Common myeloid progenitor, CD34-positive (primary cell): Measurements from ENCODE around the gene RAD18. TPM values are rescaled to one million over a fixed set of nuclear protein-coding genes. Genes with fewer than 3 reads are reported as not detected.

Experiments used
- CTCF ChIA-PET: fragments of 350-600 bp; sonication (Branson Sonifier 250); formaldehyde crosslinking; loops from one replicate; lab custom pipeline; 2021; ENCODE audit warnings: antibody characterized with exemption; lab: Charles Lee
- POLR2A ChIA-PET: fragments of 350-600 bp; sonication (Branson Sonifier 250); formaldehyde crosslinking; loops from one replicate; lab custom pipeline; 2021; ENCODE audit warnings: antibody characterized with exemption; lab: Charles Lee
- DNase-seq, 3 donors: peaks; one replicate each; pipeline versions ENCODE4 v3.0.0 to v3.0.0-alpha.2; 2013
- H3K27ac ChIP-seq, 2 experiments: 1 replicate in 1 of 2; 2 replicates in 1 of 2; pipeline ENCODE4 v1.7.0; 2013; ENCODE audit warnings: inconsistent platforms in 2 of 2, low read length in 2 of 2, mild to moderate bottlenecking in 2 of 2, low read depth in 1 of 2, moderate library complexity in 1 of 2; ENCODE audit not compliant: severe bottlenecking in 2 of 2, insufficient read depth in 1 of 2, poor library complexity in 1 of 2
- H3K27me3 ChIP-seq, 5 experiments: replicated peaks in 2 of 5; 1 replicate in 3 of 5; 2 replicates in 2 of 5; pipeline versions ENCODE4 v1.6.1 to v1.7.0; 2013; ENCODE audit warnings: low read length in 4 of 5, mild to moderate bottlenecking in 2 of 5, moderate library complexity in 2 of 5, inconsistent platforms in 1 of 5; ENCODE audit not compliant: insufficient read depth in 5 of 5, control insufficient read depth in 4 of 5
- H3K36me3 ChIP-seq, 4 experiments: 1 replicate in 2 of 4; 2 replicates in 2 of 4; pipeline versions ENCODE4 v1.6.1 to v1.7.0; 2013; ENCODE audit warnings: low read length in 3 of 4, control low read depth in 1 of 4, mild to moderate bottlenecking in 1 of 4; ENCODE audit not compliant: control insufficient read depth in 4 of 4, insufficient read depth in 4 of 4
- H3K4me1 ChIP-seq, 4 experiments: 1 replicate in 3 of 4; 2 replicates in 1 of 4; pipeline versions ENCODE4 v1.6.1 to v1.7.1; 2013; ENCODE audit warnings: low read length in 3 of 4, mild to moderate bottlenecking in 3 of 4, control low read depth in 1 of 4, inconsistent platforms in 1 of 4, moderate library complexity in 1 of 4; ENCODE audit not compliant: control insufficient read depth in 4 of 4, insufficient read depth in 4 of 4; ENCODE audit errors: control extremely low read depth in 1 of 4
- H3K4me3 ChIP-seq, 7 experiments: 1 replicate in 4 of 7; 2 replicates in 3 of 7; pipeline versions ENCODE4 v1.5.1 to v1.7.0; 2013; ENCODE audit warnings: mild to moderate bottlenecking in 7 of 7, low read length in 6 of 7, moderate library complexity in 6 of 7, inconsistent platforms in 2 of 7, low read depth in 2 of 7, control low read depth in 1 of 7; ENCODE audit not compliant: insufficient read depth in 4 of 7, control insufficient read depth in 1 of 7; ENCODE audit errors: extremely low read depth in 1 of 7
- H3K9me3 ChIP-seq, 5 experiments: 1 replicate in 4 of 5; 2 replicates in 1 of 5; pipeline versions ENCODE4 v1.6.1 to v1.7.1; 2013; ENCODE audit warnings: low read length in 4 of 5, mild to moderate bottlenecking in 2 of 5, inconsistent platforms in 1 of 5, low read depth in 1 of 5, moderate library complexity in 1 of 5; ENCODE audit not compliant: control insufficient read depth in 4 of 5, insufficient read depth in 2 of 5; ENCODE audit errors: control extremely low read depth in 1 of 5
- WGBS: methylation state at CpG from one replicate; pipeline ENCODE4 v1.1.5; 2013; ENCODE audit not compliant: insufficient coverage; 5-methylcytosine and 5-hydroxymethylcytosine counted together
- polyA plus RNA-seq: library from polyadenylated mRNA; unstranded; fragments of 120-200 nt; gene quantifications from one replicate; pipeline ENCODE4 v1.2.1, GENCODE V29; 2013

RAD18 gene, protein sequence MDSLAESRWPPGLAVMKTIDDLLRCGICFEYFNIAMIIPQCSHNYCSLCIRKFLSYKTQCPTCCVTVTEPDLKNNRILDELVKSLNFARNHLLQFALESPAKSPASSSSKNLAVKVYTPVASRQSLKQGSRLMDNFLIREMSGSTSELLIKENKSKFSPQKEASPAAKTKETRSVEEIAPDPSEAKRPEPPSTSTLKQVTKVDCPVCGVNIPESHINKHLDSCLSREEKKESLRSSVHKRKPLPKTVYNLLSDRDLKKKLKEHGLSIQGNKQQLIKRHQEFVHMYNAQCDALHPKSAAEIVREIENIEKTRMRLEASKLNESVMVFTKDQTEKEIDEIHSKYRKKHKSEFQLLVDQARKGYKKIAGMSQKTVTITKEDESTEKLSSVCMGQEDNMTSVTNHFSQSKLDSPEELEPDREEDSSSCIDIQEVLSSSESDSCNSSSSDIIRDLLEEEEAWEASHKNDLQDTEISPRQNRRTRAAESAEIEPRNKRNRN
- 12.3 TPM for polyA plus RNA-seq

DNA sequence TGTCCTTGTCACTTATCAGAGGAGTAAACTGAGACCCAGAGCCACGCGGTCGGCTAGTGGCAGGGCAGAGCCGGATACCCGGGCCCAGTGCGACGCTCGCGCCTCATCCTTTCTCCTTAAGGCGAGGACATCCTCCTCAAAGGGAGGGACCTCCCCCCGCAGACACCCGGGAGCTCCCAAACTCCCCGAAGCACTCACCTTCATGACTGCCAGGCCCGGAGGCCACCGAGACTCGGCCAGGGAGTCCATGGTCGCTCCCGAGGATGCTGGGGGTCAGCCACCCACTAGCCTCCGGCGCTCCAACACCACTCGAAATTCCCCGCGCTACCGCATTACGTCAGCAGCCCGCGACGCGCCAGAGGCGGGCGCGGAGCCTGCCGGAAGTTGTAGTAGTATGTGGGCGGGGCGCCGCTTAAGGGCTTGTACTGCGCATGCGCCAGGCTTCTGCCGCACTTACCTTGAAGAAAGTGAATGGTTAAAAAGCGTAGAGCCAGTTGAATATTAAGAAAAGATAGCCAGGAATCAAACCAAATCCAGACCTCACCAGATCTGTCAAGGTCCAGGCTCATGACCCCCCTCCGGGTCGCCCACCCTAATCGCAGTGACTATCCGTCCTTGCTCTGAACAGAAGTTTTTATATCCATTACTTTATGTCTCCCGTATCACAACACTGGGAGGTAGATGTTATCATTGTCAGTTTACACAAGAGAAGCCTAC is at the start of gene RAD18:
Gene RAD18 (minus strand): TSS at position 336 of the 717 bp plus-strand sequence. CDS start 87 bp downstream, at position 249.
- H3K36me3 ChIP-seq: peaks cover 0 to 7% (median 0%) of the 10 kb centered on the region in 4 experiments
- no peaks in the 10 kb centered on the region for H3K9me3 ChIP-seq
- CTCF ChIA-PET: no interaction called here
- peaks cover 0 to 1% (median 0%) of the 10 kb centered on the region in 5 experiments for H3K27me3 ChIP-seq
- H3K4me1 ChIP-seq: peaks cover 11 to 40% (median 24%) of the 10 kb centered on the region in 4 experiments
- POLR2A ChIA-PET: no interaction called here
- under 1% methylated on average over 33 of the region's 45 CpGs for WGBS
- peak within 1 kb of the TSS; percentile 76 to 88 for H3K27ac ChIP-seq
- peak within 1 kb of the TSS; percentile 82 to 97 (median 91) for H3K4me3 ChIP-seq
- peak; percentile 90 to 94 (median 92) for DNase-seq

DNA sequence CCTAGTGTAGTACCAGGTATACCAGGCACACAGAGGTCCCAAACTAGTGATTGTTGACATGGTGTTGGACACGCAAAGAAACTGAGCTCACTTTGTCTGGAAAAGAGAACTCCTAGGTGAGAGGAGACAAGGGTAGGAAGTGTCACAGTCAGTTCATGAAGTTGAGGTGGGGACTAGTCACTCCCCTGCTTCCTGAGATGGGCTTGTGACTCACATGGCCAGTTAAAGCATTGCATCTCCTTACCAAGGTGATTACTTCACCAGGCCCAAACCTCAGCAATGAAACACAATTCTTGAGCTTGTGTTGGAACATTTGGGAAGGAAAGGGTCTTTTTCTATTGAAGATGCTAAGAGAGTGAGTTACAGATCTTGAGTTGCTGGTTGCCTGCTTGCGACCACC is 49.2 kb upstream of the RAD18 start:
- no peak for DNase-seq
- H3K9me3 ChIP-seq: no peaks in the 10 kb centered on the region
- H3K4me1 ChIP-seq: no peaks in the 10 kb centered on the region
- ChIA-PET CTCF (interaction anchor here (1.1 to 1.5 kb wide), 3 partner anchors 12 to 25 kb away, joined by 3 read pairs; no protein-coding TSS in a partner anchor), POLR2A (no interaction called here)
- H3K27me3 ChIP-seq: no peaks in the 10 kb centered on the region
- H3K36me3 ChIP-seq: peaks cover 0 to 13% (median 2%) of the 10 kb centered on the region in 4 experiments
- no peak overlapping the region for H3K4me3 ChIP-seq
- WGBS: 100% methylated on average over 2 of the region's 2 CpGs
- no peak overlapping the region for H3K27ac ChIP-seq

DNA sequence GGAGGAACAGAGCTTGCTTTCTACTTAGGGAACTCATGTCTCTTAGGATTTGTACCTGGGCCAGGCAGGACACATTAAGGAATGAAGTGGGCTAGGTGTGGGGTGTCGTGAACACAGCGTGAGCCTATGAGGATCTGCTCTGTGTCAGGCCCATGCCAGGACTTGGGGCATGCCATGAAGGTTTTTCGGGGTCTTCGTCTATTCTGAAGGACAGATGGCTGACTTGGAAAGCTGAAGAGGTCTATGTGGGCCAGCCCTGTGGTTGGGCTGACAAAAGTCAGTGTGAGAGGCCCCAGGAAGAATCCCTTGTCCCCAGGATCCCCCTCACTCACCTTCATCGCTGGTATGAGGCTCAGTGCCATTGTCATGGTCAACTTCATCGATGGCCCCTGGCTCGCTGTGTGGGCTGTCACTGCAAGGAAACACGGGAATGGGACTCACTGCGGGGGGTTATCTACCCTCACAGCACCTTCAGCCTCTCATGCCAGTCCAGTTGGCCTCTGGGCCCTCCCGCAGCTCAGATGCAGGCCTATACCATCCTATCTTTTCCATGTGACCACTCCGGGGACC is 46.8 kb upstream of the RAD18 start:
- H3K9me3 ChIP-seq: no peaks in the 10 kb centered on the region
- no peaks in the 10 kb centered on the region for H3K4me1 ChIP-seq
- no peak overlapping the region for H3K27ac ChIP-seq
- H3K4me3 ChIP-seq: no peak overlapping the region
- WGBS: 98% methylated on average over 11 of the region's 11 CpGs
- H3K27me3 ChIP-seq: no peaks in the 10 kb centered on the region
- ChIA-PET POLR2A (no interaction called here), CTCF (interaction anchor here (1.5 kb wide), 1 partner anchor 21 kb away, joined by 4 read pairs; no protein-coding TSS in a partner anchor)
- no peak for DNase-seq
- peaks cover 0 to 9% (median 2%) of the 10 kb centered on the region in 4 experiments for H3K36me3 ChIP-seq

DNA sequence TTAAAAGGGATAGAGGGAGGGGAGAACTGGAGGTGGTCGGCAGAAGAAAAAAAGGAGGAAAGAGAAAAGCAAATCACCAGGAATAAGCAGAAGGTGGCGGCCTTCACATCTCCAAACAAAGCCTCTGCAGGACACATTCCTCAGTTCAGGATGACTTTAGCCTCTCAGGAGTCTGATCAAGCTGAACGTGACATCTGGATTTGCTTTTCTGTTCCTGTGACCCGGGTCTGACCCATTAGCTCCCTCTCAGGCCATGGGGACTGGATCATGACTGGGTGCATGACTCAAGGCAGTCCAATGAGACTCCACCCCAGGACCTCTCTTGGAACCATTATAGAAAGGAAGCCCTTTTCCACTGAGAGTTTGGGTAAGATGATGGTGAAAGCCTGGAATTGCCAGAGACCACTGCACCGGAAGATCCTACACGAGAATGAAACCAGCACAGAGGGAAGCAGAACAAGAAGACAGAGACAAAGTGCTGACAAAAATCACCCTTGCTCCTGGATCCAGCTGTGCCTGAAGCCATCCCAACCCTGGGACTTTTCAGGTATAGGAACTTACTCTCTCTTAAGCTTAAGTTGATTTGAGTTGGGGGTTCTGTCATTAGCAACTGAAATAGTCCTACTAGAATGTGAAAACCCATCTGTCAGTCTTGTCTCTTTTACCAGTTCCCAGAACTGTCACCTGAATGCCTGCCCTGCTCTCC is 45.4 kb upstream of the RAD18 start:
- ChIA-PET POLR2A (no interaction called here), CTCF (no interaction called here)
- DNase-seq: no peak

DNA sequence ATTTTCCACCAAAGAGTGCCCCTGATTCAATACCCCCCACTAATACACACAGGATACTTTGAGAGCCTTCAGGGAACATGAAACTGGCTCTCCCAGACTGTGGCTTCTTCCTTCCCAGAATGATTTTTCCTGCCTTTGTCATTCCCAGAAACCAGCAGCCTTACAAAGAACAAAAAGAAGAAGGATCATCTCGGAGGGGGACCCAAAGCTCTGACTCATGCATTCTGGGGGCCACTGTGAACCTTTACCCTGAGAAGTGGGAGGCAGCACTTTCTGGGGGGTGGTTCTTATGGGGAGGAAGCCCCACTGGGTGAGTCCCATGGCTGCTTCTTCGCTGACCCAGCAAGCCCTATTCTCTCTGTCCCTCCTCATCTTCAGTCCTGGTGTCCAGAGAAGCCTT is 44.7 kb upstream of the RAD18 start:
- H3K36me3 ChIP-seq: peaks cover 0 to 6% (median 2%) of the 10 kb centered on the region in 4 experiments
- ChIA-PET POLR2A (no interaction called here), CTCF (no interaction called here)
- WGBS: no CpG with 5 or more reads among the region's 2 CpGs
- no peak overlapping the region for H3K27ac ChIP-seq
- DNase-seq: no peak
- H3K4me1 ChIP-seq: no peaks in the 10 kb centered on the region
- no peaks in the 10 kb centered on the region for H3K27me3 ChIP-seq
- H3K4me3 ChIP-seq: no peak overlapping the region
- H3K9me3 ChIP-seq: no peaks in the 10 kb centered on the region

More for the DNA sequence above, 45.4 kb upstream of the RAD18 start:
- peaks cover 0 to 9% (median 2%) of the 10 kb centered on the region in 4 experiments for H3K36me3 ChIP-seq
- H3K4me1 ChIP-seq: no peaks in the 10 kb centered on the region
- H3K9me3 ChIP-seq: no peaks in the 10 kb centered on the region
- H3K27me3 ChIP-seq: no peaks in the 10 kb centered on the region
- no peak overlapping the region for H3K4me3 ChIP-seq
- 81% methylated on average over 6 of the region's 6 CpGs for WGBS
- no peak overlapping the region for H3K27ac ChIP-seq

DNA sequence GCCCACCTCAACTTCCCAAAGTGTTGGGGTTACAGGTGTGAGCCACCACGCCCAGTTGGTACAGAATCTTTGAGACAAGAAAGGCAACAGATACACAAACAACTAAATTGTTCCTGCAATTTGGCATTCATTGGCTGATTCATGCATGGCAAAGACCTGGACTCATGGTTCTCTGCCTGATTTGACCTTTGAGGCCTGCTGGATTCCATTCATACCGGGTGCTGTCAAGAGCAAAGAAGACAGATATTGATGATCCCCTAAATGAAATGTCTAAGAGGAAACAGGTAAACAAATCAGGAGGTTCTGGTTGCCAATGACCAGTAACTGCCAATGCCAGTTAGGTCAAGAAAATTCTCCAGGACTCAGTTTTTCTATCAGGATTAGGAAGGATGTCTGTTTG is 43.9 kb upstream of the RAD18 start:
- Histone ChIP-seq H3K36me3 (peaks cover 0 to 6% (median 2%) of the 10 kb centered on the region in 4 experiments), H3K27ac (no peak overlapping the region), H3K27me3 (no peaks in the 10 kb centered on the region), H3K9me3 (no peaks in the 10 kb centered on the region), H3K4me1 (no peaks in the 10 kb centered on the region), H3K4me3 (no peak overlapping the region)
- 94% methylated on average over 2 of the region's 2 CpGs for WGBS
- POLR2A ChIA-PET: no interaction called here
- CTCF ChIA-PET: no interaction called here
- no peak for DNase-seq
